Brain microvascular endothelial cell (primary cell): ENCODE measurements around the gene GABRB1.

Experiments used
- DNase-seq: peaks from one replicate; pipeline ENCODE4 v3.0.0-alpha.2; 2020
- H3K27ac ChIP-seq: fragments of 250-450 bp; sonication (Bioruptor Pico); 2 replicates; pipeline ENCODE4 v1.5.1; 2020; ENCODE audit warnings: mild to moderate bottlenecking, moderate library complexity
- H3K27me3 ChIP-seq: fragments of 250-450 bp; sonication (Bioruptor Pico); replicated peaks from 2 replicates; pipeline ENCODE4 v1.5.1; 2020; ENCODE audit warnings: mild to moderate bottlenecking
- H3K36me3 ChIP-seq: fragments of 250-450 bp; sonication (Bioruptor Pico); replicated peaks from 2 replicates; pipeline ENCODE4 v1.5.1; 2020; ENCODE audit warnings: mild to moderate bottlenecking
- H3K4me3 ChIP-seq: 2 replicates; pipeline ENCODE4 v1.5.1; 2011; ENCODE audit warnings: low read depth, mild to moderate bottlenecking, control low read depth, low read length, moderate library complexity
- in situ Hi-C: cut with HindIII; loops from 2 replicates; pipeline ENCODE4 v1.10.0; 2017; ENCODE audit warnings: low sequenced_read_pairs, low pct_ligation_motif_present
- TF ChIP-seq, protein P1 (sequence below): IDR thresholded peaks from 2 replicates; pipeline ENCODE4 v1.5.1; 2011; ENCODE audit warnings: low read depth, mild to moderate bottlenecking, moderate library complexity, low read length, control low read depth, inconsistent platforms; ENCODE audit errors: missing control alignments

Gene GABRB1

DNA sequence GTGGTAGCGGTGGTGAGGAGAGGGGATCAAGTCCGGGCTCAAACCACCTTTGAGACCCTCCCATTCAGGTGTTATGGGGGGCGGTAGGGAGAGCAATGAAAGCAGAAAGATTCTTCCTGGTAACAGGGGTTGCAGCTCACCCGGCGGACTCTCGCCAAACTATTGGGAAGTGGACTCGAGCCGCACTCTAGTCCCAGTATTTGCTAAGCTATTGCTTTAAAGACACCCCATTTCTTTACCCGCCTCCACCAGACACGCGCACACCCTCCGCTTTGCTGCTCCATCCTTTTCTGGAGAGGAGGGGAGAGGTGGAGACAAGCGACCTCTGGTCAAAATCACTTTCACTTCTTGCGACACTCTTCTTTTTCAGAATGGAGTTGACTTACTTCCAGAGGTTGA is 37.4 kb upstream of the GABRB1 start:
- TF ChIP-seq, protein P1, sequence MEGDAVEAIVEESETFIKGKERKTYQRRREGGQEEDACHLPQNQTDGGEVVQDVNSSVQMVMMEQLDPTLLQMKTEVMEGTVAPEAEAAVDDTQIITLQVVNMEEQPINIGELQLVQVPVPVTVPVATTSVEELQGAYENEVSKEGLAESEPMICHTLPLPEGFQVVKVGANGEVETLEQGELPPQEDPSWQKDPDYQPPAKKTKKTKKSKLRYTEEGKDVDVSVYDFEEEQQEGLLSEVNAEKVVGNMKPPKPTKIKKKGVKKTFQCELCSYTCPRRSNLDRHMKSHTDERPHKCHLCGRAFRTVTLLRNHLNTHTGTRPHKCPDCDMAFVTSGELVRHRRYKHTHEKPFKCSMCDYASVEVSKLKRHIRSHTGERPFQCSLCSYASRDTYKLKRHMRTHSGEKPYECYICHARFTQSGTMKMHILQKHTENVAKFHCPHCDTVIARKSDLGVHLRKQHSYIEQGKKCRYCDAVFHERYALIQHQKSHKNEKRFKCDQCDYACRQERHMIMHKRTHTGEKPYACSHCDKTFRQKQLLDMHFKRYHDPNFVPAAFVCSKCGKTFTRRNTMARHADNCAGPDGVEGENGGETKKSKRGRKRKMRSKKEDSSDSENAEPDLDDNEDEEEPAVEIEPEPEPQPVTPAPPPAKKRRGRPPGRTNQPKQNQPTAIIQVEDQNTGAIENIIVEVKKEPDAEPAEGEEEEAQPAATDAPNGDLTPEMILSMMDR, result no peak
- H3K36me3 ChIP-seq, result no peaks in the 10 kb centered on the region
- peak overlapping the region; percentile 60 for H3K4me3 ChIP-seq
- H3K27me3 ChIP-seq, result peaks cover 17% of the 10 kb centered on the region
- in situ Hi-C loops, result no loop called here
- no peak for DNase-seq
- no peak overlapping the region for H3K27ac ChIP-seq

DNA sequence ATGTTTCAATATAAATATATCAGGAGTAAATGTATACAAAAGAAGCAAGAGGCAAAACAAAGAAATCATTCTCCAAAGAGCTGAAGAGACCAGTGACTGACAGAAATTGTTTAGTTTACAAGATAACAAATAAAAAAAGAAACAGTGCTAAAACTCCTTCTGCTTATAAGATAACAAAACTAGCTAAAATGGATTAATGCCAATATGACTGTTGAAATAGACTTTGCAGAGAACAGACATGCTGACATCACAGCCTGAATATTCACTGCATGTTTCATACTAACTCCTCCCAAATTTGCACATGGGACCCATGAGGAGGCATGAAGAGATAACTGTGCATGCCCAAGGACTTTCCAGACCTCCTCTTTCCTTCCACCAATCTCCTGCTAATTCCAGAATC is 31.8 kb upstream of the GABRB1 start:
- Histone ChIP-seq H3K4me3 (no peak overlapping the region), H3K27me3 (no peaks in the 10 kb centered on the region), H3K36me3 (no peaks in the 10 kb centered on the region), H3K27ac (no peak overlapping the region)
- TF ChIP-seq, protein P1, result no peak
- in situ Hi-C loops, result no loop called here
- peak; percentile 16 for DNase-seq

DNA sequence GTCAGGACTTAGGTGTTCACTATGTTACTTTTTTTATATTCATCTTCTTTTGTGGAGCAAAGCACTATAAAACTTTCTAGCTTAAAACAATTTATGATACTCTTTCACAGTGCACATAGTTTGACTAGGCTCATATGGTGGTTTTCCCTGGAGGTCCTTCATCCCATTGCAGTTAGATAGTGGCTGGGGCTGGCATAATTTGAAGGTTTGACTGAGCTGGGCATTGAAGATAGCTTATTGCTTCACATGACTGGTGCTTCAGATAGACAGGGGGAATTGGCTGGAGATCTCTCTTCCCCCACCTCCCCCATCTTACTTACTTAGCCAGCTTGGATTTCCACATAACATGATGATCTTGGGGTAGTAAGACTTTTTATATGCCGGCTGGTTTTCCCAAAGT is 31.0 kb upstream of the GABRB1 start:
- Histone ChIP-seq H3K36me3 (no peaks in the 10 kb centered on the region), H3K27ac (no peak overlapping the region), H3K27me3 (no peaks in the 10 kb centered on the region), H3K4me3 (no peak overlapping the region)
- in situ Hi-C loops, result no loop called here
- TF ChIP-seq, protein P1, result no peak
- DNase-seq, result no peak

DNA sequence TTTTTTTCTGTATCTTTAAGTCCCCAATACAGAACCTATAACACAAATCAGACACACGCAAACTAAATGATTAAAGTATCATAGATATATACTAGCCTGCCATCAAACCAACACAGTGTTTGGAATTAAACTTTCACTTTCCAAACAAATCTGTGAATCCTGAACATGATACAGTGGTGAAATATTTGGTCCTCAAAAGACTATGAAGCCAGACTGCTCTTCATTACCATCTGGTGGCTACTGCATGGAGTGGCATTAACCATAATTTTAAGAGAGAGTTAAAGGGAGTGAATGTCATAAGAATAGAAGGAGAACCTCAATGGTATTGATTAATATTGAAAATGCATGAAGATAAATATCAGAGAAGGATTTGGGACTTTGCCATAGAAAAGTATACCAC is 28.8 kb upstream of the GABRB1 start:
- Histone ChIP-seq H3K27me3 (no peaks in the 10 kb centered on the region), H3K36me3 (no peaks in the 10 kb centered on the region), H3K4me3 (no peak overlapping the region), H3K27ac (no peak overlapping the region)
- DNase-seq, result peak; percentile 31
- TF ChIP-seq, protein P1, result peak; percentile 67
- in situ Hi-C loops, result no loop called here

DNA sequence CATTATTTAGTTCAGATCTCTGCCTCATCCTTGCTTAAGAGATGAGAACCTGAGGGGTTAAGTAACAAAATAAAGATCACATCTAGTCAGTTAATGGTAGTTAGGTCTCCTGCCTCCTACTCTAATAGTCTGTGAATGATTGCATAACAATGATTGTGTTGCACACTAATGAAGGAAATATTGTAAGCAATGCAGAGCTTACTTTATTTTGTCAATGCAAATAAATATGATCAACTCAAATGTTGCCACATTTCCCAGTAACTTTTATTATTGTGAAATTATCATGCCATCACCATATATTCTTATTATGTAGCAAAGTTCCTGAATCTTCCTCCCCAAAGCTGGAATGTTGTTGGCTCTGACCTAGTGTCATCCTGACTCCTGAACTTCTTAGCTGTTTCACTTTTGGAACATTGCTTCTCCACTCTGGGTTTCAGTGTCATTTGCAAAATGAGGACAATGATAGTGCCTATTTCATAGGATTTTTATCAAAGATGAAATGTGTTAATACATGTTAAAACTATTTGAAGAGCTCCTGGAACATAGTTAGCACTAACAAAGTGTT is 20.9 kb upstream of the GABRB1 start:
- Histone ChIP-seq H3K4me3 (no peak overlapping the region), H3K27me3 (no peaks in the 10 kb centered on the region), H3K36me3 (no peaks in the 10 kb centered on the region), H3K27ac (no peak overlapping the region)
- TF ChIP-seq, protein P1, result no peak
- DNase-seq, result no peak
- in situ Hi-C loops, result no loop called here

DNA sequence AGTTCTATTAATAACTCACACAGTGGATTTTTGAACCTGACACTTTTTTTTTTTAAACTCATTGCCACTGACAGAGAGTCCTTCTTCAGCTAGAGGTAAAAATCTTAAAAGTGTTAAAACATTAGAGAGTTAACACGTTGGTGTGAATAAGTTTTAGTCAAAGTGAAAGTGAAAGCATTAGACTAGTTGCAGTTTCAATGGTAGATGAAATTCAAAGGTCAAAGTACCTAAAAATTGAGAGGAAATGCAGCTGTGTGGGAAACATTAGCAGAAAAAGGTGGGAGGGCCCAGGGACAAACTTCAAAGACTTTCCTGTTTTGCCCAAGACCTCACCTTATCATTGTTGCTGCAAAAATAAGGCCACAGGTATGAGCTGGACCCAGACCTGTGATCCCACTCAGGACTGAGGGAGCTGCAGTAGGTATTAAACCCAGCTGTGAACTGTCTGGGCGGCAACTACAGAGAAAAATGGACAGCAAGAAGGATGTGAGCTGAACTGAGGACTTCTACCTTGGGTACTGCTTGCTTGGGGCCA is 20.4 kb upstream of the GABRB1 start:
- no peak for DNase-seq
- Histone ChIP-seq H3K4me3 (no peak overlapping the region), H3K27me3 (no peaks in the 10 kb centered on the region), H3K36me3 (no peaks in the 10 kb centered on the region), H3K27ac (no peak overlapping the region)
- in situ Hi-C loops, result no loop called here
- TF ChIP-seq, protein P1, result no peak
